ENCODE data around the gene MYH10. TPM values are rescaled to one million over a fixed set of nuclear protein-coding genes. Genes with fewer than 3 reads are reported as not detected.

The MYH10 gene
- polyA plus RNA-seq, 1 donor from 2014 or later = 61.1 TPM

GRCh38 chr17:8576559-8577294, 53.8 kb downstream of the MYH10 start:
- H3K27ac ChIP-seq (ENCODE audit: low read length) = no peak overlapping the region
- TF ChIP-seq, protein P1, sequence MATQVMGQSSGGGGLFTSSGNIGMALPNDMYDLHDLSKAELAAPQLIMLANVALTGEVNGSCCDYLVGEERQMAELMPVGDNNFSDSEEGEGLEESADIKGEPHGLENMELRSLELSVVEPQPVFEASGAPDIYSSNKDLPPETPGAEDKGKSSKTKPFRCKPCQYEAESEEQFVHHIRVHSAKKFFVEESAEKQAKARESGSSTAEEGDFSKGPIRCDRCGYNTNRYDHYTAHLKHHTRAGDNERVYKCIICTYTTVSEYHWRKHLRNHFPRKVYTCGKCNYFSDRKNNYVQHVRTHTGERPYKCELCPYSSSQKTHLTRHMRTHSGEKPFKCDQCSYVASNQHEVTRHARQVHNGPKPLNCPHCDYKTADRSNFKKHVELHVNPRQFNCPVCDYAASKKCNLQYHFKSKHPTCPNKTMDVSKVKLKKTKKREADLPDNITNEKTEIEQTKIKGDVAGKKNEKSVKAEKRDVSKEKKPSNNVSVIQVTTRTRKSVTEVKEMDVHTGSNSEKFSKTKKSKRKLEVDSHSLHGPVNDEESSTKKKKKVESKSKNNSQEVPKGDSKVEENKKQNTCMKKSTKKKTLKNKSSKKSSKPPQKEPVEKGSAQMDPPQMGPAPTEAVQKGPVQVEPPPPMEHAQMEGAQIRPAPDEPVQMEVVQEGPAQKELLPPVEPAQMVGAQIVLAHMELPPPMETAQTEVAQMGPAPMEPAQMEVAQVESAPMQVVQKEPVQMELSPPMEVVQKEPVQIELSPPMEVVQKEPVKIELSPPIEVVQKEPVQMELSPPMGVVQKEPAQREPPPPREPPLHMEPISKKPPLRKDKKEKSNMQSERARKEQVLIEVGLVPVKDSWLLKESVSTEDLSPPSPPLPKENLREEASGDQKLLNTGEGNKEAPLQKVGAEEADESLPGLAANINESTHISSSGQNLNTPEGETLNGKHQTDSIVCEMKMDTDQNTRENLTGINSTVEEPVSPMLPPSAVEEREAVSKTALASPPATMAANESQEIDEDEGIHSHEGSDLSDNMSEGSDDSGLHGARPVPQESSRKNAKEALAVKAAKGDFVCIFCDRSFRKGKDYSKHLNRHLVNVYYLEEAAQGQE (IDR thresholded peaks at IDR 0.05; ENCODE audit: borderline replicate concordance) = no peak
- TF ChIP-seq TAF1 (IDR thresholded peaks at IDR 0.05; ENCODE audit: low read depth) (no peak), MXI1 (conservative IDR thresholded peaks at IDR 0.05; ENCODE audit: poor library complexity, severe bottlenecking) (no peak), CTCF (IDR thresholded peaks at IDR 0.05; ENCODE audit: poor library complexity, severe bottlenecking) (no peak), EP300 (conservative IDR thresholded peaks at IDR 0.05; ENCODE audit: poor library complexity, severe bottlenecking) (no peak), SMC3 (conservative IDR thresholded peaks at IDR 0.05; ENCODE audit: poor library complexity) (no peak), EZH2 (IDR thresholded peaks at IDR 0.05; ENCODE audit: borderline replicate concordance, insufficient read depth, low read length, poor library complexity, severe bottlenecking) (no peak), POLR2AphosphoS5 (IDR thresholded peaks at IDR 0.05) (no peak), RAD21 (conservative IDR thresholded peaks at IDR 0.05) (no peak)

DNA sequence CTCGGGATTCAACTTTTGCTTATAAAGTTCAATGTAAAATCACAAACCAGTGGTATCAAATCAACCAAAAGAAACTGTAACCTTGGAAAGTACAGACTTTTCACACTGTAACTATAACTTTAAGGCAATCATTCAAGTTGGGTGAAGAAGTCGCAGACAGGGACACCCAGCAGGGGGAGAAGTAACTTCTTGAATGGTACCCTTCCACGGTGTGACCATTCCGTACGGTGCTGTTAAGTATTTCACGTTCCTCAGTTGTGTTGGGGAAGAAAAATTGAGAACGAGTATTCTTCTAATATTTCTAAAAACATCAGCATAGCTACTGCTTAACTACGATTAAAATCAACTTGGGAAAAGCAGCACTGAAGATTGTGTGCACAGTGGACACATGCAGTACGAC, 55.8 kb downstream of the MYH10 start:
- H4K20me1 ChIP-seq (ENCODE audit: insufficient read depth) = no peaks in the 10 kb centered on the region
- H3K36me3 ChIP-seq (ENCODE audit: insufficient read depth, low read length) = peaks cover 27% of the 10 kb centered on the region
- H3K4me3 ChIP-seq (ENCODE audit: low read length) = no peak overlapping the region
- H3K9me3 ChIP-seq (ENCODE audit: low read length) = no peaks in the 10 kb centered on the region
- no peaks in the 10 kb centered on the region for H3K9me2 ChIP-seq (ENCODE audit: insufficient read depth, low read length)
- TF ChIP-seq POLR2AphosphoS5 (IDR thresholded peaks at IDR 0.05) (no peak), MXI1 (conservative IDR thresholded peaks at IDR 0.05; ENCODE audit: poor library complexity, severe bottlenecking) (no peak)
- no peak overlapping the region for H2AFZ ChIP-seq (ENCODE audit: low read depth, low read length)
- H3F3A ChIP-seq (ENCODE audit: insufficient read depth, low read length, poor library complexity, severe bottlenecking) = no peaks in the 10 kb centered on the region
- H3K9ac ChIP-seq (ENCODE audit: low read length) = no peak overlapping the region
- H3K79me2 ChIP-seq (replicated peaks; ENCODE audit: insufficient read depth, low read length) = no peaks in the 10 kb centered on the region
- no peaks in the 10 kb centered on the region for H3K27me3 ChIP-seq (ENCODE audit: insufficient read depth, low read depth, low read length)
- H3K4me2 ChIP-seq (ENCODE audit: low read length) = no peak overlapping the region
- no peak overlapping the region for H3K27ac ChIP-seq (ENCODE audit: low read length)

More at GRCh38 chr17:8576559-8577294, 53.8 kb downstream of the MYH10 start:
- H3K79me2 ChIP-seq (replicated peaks; ENCODE audit: insufficient read depth, low read length) = no peaks in the 10 kb centered on the region
- no peak overlapping the region for H3K4me2 ChIP-seq (ENCODE audit: low read length)
- no peaks in the 10 kb centered on the region for H3K27me3 ChIP-seq (ENCODE audit: insufficient read depth, low read depth, low read length)
- no peaks in the 10 kb centered on the region for H3F3A ChIP-seq (ENCODE audit: insufficient read depth, low read length, poor library complexity, severe bottlenecking)
- no peaks in the 10 kb centered on the region for H3K9me3 ChIP-seq (ENCODE audit: low read length)
- no peaks in the 10 kb centered on the region for H3K9me2 ChIP-seq (ENCODE audit: insufficient read depth, low read length)
- peaks cover 27% of the 10 kb centered on the region for H3K36me3 ChIP-seq (ENCODE audit: insufficient read depth, low read length)
- no peak overlapping the region for H2AFZ ChIP-seq (ENCODE audit: low read depth, low read length)
- H3K4me3 ChIP-seq (ENCODE audit: low read length) = no peak overlapping the region
- no peak overlapping the region for H3K9ac ChIP-seq (ENCODE audit: low read length)
- no peaks in the 10 kb centered on the region for H4K20me1 ChIP-seq (ENCODE audit: insufficient read depth)

All from neural cell (in vitro differentiated cells).